AG09309 (cell line): ENCODE results near the gene SP7.

Experiments used
- DNase-seq: peaks from one replicate; pipeline ENCODE4 v3.0.0-alpha.2; 2010; ENCODE audit warnings: low read depth
- H3K4me3 ChIP-seq: 2 replicates; pipeline ENCODE4 v1.5.1; 2011; ENCODE audit warnings: mild to moderate bottlenecking, low read depth, low read length, moderate library complexity; ENCODE audit not compliant: control insufficient read depth
- TF ChIP-seq, protein P1 (sequence below): IDR thresholded peaks from 2 replicates; pipeline ENCODE4 v1.5.1; 2011; ENCODE audit warnings: mild to moderate bottlenecking, low read depth, low read length, inconsistent platforms; ENCODE audit not compliant: insufficient read depth, control insufficient read depth; ENCODE audit errors: missing control alignments

SP7 gene

DNA sequence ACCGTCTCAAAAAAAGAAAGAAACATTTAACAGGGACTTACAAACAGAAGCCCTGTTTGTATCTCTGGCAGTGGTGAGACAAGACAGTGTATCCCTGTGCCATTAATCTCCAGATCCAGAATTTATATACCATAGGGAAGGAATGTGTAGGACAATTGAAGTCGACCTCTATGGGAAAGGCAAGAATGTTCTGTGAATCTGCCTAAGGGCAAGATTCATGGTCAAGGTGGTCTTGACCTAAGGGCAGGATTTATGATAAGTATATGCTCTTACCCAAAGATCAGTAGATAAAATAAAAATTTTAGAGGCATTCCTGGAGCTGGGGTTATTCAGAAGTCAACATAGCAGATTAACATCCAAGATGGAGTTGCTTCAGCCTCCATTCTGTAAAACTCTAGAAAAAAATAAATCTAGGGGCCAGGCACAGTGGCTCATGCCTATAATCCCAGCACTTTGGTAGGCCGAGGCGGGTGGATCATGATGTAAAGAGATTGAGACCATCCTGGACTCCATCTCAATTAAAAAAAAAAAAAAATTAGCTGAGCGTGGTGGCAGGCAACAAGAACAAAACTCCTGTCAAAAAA lies 22.8 kb upstream of the SP7 start:
- TF ChIP-seq, protein P1, sequence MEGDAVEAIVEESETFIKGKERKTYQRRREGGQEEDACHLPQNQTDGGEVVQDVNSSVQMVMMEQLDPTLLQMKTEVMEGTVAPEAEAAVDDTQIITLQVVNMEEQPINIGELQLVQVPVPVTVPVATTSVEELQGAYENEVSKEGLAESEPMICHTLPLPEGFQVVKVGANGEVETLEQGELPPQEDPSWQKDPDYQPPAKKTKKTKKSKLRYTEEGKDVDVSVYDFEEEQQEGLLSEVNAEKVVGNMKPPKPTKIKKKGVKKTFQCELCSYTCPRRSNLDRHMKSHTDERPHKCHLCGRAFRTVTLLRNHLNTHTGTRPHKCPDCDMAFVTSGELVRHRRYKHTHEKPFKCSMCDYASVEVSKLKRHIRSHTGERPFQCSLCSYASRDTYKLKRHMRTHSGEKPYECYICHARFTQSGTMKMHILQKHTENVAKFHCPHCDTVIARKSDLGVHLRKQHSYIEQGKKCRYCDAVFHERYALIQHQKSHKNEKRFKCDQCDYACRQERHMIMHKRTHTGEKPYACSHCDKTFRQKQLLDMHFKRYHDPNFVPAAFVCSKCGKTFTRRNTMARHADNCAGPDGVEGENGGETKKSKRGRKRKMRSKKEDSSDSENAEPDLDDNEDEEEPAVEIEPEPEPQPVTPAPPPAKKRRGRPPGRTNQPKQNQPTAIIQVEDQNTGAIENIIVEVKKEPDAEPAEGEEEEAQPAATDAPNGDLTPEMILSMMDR, result no peak
- no peak overlapping the region for H3K4me3 ChIP-seq
- no peak for DNase-seq

GRCh38 chr12:53355121-53355520 lies 19.0 kb upstream of the SP7 start:
- TF ChIP-seq, protein P1, result no peak
- no peak overlapping the region for H3K4me3 ChIP-seq
- DNase-seq, result no peak

- TF ChIP-seq, protein P1, result no peak
- H3K4me3 ChIP-seq, result no peak overlapping the region
- DNase-seq, result no peak
Observed at GRCh38 chr12:53353257-53353655, 17.1 kb upstream of the SP7 start.

GRCh38 chr12:53352331-53353256 lies 16.4 kb upstream of the SP7 start:
- TF ChIP-seq, protein P1, result peak; percentile 90
- peak; percentile 48 for DNase-seq
- H3K4me3 ChIP-seq, result no peak overlapping the region

DNA sequence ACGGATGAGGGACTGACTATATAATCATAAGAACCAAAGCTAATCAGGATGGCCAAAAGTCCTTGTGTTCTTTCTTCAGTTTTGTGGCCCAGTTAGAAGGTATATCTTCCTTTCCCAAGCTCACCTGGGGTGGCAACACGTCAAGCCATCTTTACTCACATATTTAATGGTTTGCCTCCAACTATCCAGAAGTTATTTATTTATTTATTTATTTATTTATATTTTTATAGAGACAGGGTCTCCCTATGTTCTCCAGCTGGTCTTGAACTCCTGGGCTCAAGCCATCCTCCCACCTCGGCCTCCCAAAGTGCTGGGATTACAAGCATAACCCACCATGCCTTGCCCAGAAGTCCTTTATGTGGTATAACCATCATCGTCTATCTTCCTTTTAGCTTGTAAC lies 11.8 kb upstream of the SP7 start:
- TF ChIP-seq, protein P1, result no peak
- no peak overlapping the region for H3K4me3 ChIP-seq
- no peak for DNase-seq

DNA sequence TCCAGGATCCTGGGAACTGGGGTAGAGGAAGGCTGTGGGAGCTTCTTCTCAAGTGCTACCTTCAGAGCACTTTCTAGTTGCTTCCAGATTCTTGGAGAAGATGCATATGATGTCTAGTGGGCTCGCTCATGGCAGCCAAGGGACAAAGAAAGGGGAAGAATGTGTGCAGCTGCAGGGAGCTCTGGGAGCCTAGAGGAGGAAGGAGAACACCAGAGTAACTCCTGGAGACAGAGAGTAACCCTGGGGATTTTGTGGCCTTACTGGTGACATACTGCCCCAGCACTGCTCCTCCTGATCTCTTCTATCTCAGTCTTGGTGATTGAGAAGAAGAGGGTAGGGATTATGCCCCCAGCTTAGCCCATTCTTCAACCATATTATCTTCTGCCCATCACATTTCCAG lies 10.3 kb upstream of the SP7 start:
- no peak for DNase-seq
- H3K4me3 ChIP-seq, result no peak overlapping the region
- TF ChIP-seq, protein P1, result no peak
